ENCODE results near the gene UBE2QL1. TPM values are rescaled to one million over a fixed set of nuclear protein-coding genes. Genes with fewer than 3 reads are reported as not detected.

The UBE2QL1 gene
- total and polyA plus RNA-seq, 2 donors (not counting 1 experiment from before 2014, with no cell fraction given): 0.33 to 1.7 TPM

DNA sequence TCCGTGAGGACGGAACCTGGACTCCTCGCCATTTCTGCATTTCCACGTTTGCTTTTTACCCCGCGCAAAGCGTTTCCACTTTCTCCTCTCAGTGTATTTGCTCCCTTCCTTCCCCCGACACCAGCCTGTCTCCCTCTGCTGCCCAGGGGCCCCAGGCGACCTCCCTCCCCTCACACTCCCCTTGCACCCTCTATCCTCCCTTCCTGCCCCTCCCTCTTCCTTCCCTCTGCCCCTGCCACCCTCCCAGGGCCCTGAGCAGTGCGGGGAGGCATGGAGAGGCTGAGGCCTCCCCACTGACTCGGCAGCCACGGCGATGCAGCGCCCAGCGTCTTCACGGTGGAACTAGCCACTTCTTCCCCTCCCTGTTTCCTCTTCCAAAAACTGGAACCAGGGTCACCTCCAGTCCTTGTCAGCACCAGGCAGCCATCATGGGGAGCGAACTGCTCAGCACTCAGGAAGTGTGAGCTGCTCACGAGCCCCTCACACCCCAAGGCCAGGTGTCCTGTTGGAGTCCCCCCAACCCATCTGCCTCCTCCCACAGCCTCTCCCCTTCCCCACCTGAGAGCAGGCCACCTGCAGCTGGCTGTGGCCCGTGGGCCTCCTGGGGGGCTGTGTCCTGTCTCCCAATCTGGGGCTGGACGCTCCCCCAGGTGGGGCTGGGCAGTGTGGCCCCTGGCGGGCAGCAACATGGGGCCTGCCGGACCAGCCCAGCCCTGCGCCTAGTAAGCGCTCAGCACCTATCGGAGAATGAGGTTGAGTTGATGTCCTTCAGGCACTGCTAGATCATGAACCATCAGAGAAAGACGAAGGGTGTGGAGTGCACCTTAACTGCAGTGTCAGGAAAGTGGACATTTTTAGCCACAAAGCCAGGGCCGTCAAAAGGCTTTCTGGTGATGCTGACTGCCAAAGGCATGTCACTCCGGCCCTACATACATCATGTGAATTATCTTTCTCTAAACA is 17.5 kb downstream of the UBE2QL1 start:
- ChIA-PET POLR2A (no interaction called here), CTCF (no interaction called here)
- Histone ChIP-seq H3K4me3 (ENCODE audit: control extremely low read depth in 1 of 5, extremely low read depth in 1 of 5, insufficient read depth in 1 of 5, low read depth in 2 of 5, low read length in 4 of 5) (no peak overlapping the region), H3K9ac (ENCODE audit: low read length) (no peak overlapping the region), H4K20me1 (ENCODE audit: control insufficient read depth, insufficient read depth, low read length, poor library complexity, severe bottlenecking) (no peaks in the 10 kb centered on the region), H2AFZ (ENCODE audit: insufficient read depth, low read depth, low read length, poor library complexity, severe bottlenecking) (no peak overlapping the region), H3K9me3 (ENCODE audit: control extremely low read depth in 1 of 3, control insufficient read depth in 2 of 3, insufficient read depth in 1 of 3, low read length in 2 of 3) (peaks cover 0 to 8% (median 1%) of the 10 kb centered on the region in 3 donors), H3K4me2 (replicated peaks; ENCODE audit: low read depth, low read length, poor library complexity, severe bottlenecking) (no peak overlapping the region), H3K27me3 (replicated peaks in 1 of 4; ENCODE audit: control extremely low read depth in 1 of 4, control insufficient read depth in 3 of 4, insufficient read depth in 4 of 4, low read length in 3 of 4) (peaks cover 0 to 3% (median 0%) of the 10 kb centered on the region in 4 experiments), H3K79me2 (ENCODE audit: control insufficient read depth, insufficient read depth, low read length) (no peaks in the 10 kb centered on the region), H3K36me3 (replicated peaks in 1 of 2; ENCODE audit: control extremely low read depth in 1 of 2, control insufficient read depth in 1 of 2, extremely low read depth in 1 of 2, insufficient read depth in 2 of 2, low read length in 1 of 2) (no peaks in the 10 kb centered on the region), H3K4me1 (ENCODE audit: control insufficient read depth in 2 of 2, insufficient read depth in 2 of 2, low read length in 2 of 2) (no peaks in the 10 kb centered on the region), H3K27ac (ENCODE audit: low read length in 2 of 2) (no peak overlapping the region)
- no peak for ATAC-seq (ENCODE audit: low read depth)
- Mint-ChIP-seq H3K9me3 (ENCODE audit: insufficient read depth) (peaks cover 3% of the 10 kb centered on the region), H3K27ac (no peak overlapping the region), H3K4me1 (peaks cover 2% of the 10 kb centered on the region), H3K4me3 (no peak overlapping the region), H3K27me3 (peaks cover 5% of the 10 kb centered on the region)
- 50% methylated on average over 25 of the region's 28 CpGs for WGBS (ENCODE audit: insufficient coverage)
- no peak for DNase-seq
- intact Hi-C loops (cut with micrococcal nuclease): no loop called here
- TF ChIP-seq, protein P1, sequence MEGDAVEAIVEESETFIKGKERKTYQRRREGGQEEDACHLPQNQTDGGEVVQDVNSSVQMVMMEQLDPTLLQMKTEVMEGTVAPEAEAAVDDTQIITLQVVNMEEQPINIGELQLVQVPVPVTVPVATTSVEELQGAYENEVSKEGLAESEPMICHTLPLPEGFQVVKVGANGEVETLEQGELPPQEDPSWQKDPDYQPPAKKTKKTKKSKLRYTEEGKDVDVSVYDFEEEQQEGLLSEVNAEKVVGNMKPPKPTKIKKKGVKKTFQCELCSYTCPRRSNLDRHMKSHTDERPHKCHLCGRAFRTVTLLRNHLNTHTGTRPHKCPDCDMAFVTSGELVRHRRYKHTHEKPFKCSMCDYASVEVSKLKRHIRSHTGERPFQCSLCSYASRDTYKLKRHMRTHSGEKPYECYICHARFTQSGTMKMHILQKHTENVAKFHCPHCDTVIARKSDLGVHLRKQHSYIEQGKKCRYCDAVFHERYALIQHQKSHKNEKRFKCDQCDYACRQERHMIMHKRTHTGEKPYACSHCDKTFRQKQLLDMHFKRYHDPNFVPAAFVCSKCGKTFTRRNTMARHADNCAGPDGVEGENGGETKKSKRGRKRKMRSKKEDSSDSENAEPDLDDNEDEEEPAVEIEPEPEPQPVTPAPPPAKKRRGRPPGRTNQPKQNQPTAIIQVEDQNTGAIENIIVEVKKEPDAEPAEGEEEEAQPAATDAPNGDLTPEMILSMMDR (IDR thresholded peaks at IDR 0.05): no peak
- no peak for TF ChIP-seq EZH2 (IDR thresholded peaks at IDR 0.05; ENCODE audit: borderline replicate concordance, insufficient read depth, low read depth, low read length, poor library complexity, severe bottlenecking)

DNA sequence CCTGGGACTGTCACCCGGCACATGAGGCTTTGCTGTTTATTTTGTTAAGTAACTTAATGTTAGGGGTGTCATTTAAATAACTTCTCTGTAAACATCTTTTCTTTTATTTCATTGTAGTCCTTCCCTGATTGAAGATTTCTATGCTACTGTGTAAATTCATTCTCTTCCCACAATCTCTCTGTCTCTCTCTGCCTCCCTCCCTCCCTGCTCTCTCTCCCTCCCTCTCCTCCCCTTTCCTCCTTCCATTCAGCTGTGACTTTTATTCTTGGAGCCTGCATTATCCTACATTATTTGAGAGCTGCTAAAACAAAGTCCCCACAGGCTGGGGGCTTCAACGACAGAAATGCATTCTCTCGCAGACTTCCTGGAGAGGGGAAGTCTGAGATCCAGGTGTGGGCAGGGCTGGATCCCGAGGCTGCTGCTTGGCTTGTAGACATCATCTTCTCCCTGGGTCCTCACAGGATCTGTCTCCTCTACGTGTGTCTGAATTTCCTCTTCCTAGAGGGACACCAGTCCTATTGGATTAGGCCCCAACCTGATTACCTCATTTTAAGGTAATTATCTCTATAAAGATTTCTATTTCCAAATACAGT is 18.4 kb downstream of the UBE2QL1 start:
- Histone ChIP-seq H3K4me1 (ENCODE audit: control insufficient read depth in 2 of 2, insufficient read depth in 2 of 2, low read length in 2 of 2) (no peaks in the 10 kb centered on the region), H3K4me2 (replicated peaks; ENCODE audit: low read depth, low read length, poor library complexity, severe bottlenecking) (no peak overlapping the region), H3K36me3 (replicated peaks in 1 of 2; ENCODE audit: control extremely low read depth in 1 of 2, control insufficient read depth in 1 of 2, extremely low read depth in 1 of 2, insufficient read depth in 2 of 2, low read length in 1 of 2) (no peaks in the 10 kb centered on the region), H3K4me3 (ENCODE audit: control extremely low read depth in 1 of 5, extremely low read depth in 1 of 5, insufficient read depth in 1 of 5, low read depth in 2 of 5, low read length in 4 of 5) (no peak overlapping the region), H4K20me1 (ENCODE audit: control insufficient read depth, insufficient read depth, low read length, poor library complexity, severe bottlenecking) (no peaks in the 10 kb centered on the region), H3K9ac (ENCODE audit: low read length) (no peak overlapping the region), H2AFZ (ENCODE audit: insufficient read depth, low read depth, low read length, poor library complexity, severe bottlenecking) (no peak overlapping the region), H3K79me2 (ENCODE audit: control insufficient read depth, insufficient read depth, low read length) (no peaks in the 10 kb centered on the region), H3K27me3 (replicated peaks in 1 of 4; ENCODE audit: control extremely low read depth in 1 of 4, control insufficient read depth in 3 of 4, insufficient read depth in 4 of 4, low read length in 3 of 4) (peaks cover 0 to 3% (median 0%) of the 10 kb centered on the region in 4 experiments), H3K9me3 (ENCODE audit: control extremely low read depth in 1 of 3, control insufficient read depth in 2 of 3, insufficient read depth in 1 of 3, low read length in 2 of 3) (peaks cover 0 to 15% (median 4%) of the 10 kb centered on the region in 3 donors), H3K27ac (ENCODE audit: low read length in 2 of 2) (no peak overlapping the region)
- no peak for ATAC-seq (ENCODE audit: low read depth)
- CTCF ChIA-PET: no interaction called here
- peaks cover 5% of the 10 kb centered on the region for H3K27me3 Mint-ChIP-seq
- TF ChIP-seq, protein P1 (IDR thresholded peaks at IDR 0.05): no peak
- TF ChIP-seq EZH2 (IDR thresholded peaks at IDR 0.05; ENCODE audit: borderline replicate concordance, insufficient read depth, low read depth, low read length, poor library complexity, severe bottlenecking): no peak
- H3K27ac Mint-ChIP-seq: no peak overlapping the region
- no peak for DNase-seq
- 90% methylated on average over 2 of the region's 5 CpGs for WGBS (ENCODE audit: insufficient coverage)
- H3K9me3 Mint-ChIP-seq (ENCODE audit: insufficient read depth): peaks cover 3% of the 10 kb centered on the region
- intact Hi-C loops (cut with micrococcal nuclease): no loop called here
- H3K4me3 Mint-ChIP-seq: no peak overlapping the region
- POLR2A ChIA-PET: no interaction called here
- peaks cover 2% of the 10 kb centered on the region for H3K4me1 Mint-ChIP-seq
